Neural crest cell (in vitro differentiated cells): ENCODE data around the gene PTX3. TPM values are rescaled to one million over a fixed set of nuclear protein-coding genes. Genes with fewer than 3 reads are reported as not detected.

Experiments
- DNase-seq: peaks from one replicate; pipeline ENCODE4 v3.0.0; 2021; ENCODE audit warnings: low read depth, mixed read lengths, low spot score
- H3K27ac Mint-ChIP-seq: one replicate; pipeline ENCODE4 v1.8.0; 2021; ENCODE audit warnings: mild to moderate bottlenecking, mixed read lengths; ENCODE audit not compliant: unreplicated experiment
- H3K27me3 Mint-ChIP-seq: 2 replicates; pipeline ENCODE4 v1.8.0; 2021; ENCODE audit warnings: low read depth, mild to moderate bottlenecking, mixed read lengths
- H3K36me3 Mint-ChIP-seq: 2 replicates; pipeline ENCODE4 v1.8.0; 2021; ENCODE audit warnings: low read depth, mild to moderate bottlenecking, mixed read lengths
- H3K4me1 Mint-ChIP-seq: 2 replicates; pipeline ENCODE4 v1.8.0; 2021; ENCODE audit warnings: mixed read lengths
- H3K4me3 Mint-ChIP-seq: one replicate; pipeline ENCODE4 v1.8.0; 2021; ENCODE audit warnings: mild to moderate bottlenecking, mixed read lengths
- H3K9me3 Mint-ChIP-seq: 2 replicates; pipeline ENCODE4 v1.8.0; 2021; ENCODE audit warnings: mixed read lengths
- CTCF ChIP-seq: fragments of 200-600 bp; sonication (generic); conservative IDR thresholded peaks from 2 replicates; pipeline ENCODE4 v1.5.0; 2021; ENCODE audit warnings: antibody characterized with exemption, mild to moderate bottlenecking
- total RNA-seq: library from RNA; stranded (reverse); gene quantifications from 2 replicates; pipeline ENCODE4 v1.2.1, GENCODE V29; 2021

PTX3 gene
- total RNA-seq, 1 donor from 2014 or later, result 45.6 TPM

DNA sequence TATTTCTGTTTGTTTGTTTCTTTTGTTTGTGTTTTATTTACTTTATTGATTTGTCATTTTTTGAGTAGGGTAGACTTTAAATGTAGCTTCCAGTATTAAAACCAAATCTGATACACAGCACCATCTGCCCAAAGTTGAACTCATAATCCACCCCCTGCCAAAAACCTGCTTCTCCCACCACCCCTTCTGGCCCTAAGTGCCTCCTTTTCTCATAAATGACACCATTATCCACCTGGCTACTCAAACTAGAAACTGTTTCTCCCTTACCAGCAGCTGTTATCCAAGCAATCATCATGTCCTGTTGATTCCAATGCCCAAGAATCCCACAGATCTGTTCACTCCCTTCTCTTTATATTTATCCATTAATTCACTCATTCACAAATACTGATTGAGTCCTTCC lies 21.8 kb upstream of the PTX3 start:
- no peak for DNase-seq
- Mint-ChIP-seq H3K36me3 (peaks cover 3% of the 10 kb centered on the region), H3K4me3 (no peak overlapping the region), H3K27me3 (no peaks in the 10 kb centered on the region), H3K9me3 (peaks cover 2% of the 10 kb centered on the region), H3K27ac (no peak overlapping the region), H3K4me1 (peaks cover 4% of the 10 kb centered on the region)
- no peak for TF ChIP-seq CTCF

DNA sequence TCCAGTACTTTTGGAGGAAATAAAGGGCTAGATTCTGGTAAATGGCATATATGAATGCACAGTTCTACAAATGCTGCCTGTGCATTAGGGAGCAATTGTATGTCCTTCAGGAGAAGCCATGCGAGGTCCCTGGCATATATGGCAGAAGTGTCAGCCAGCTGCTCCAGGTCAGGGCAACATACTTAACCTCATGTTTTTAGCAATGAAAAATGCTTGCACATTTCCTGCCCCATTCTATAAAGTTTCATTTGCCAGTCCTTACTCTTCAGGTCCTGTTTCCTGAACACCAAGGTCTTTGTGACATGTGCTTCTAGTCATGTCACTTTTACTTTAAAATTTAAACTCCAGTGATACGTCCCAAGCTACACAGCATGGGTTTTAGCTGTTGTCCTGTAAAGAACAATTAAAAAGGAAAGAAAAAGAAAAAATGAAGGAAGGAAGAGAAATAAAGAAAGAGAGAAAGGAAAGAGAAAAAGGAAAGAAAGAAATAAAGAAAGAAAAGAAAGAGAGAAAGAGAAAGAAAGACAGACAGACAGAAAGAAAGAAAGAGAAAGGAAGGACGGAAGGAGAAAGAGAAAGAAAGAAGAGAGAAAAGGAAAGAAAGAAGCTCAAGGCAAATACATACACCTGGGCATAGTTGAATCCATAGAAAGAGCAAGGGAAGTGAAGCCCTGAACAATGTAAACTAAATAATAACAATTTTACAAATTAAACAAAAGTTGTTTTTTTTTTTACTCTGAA lies 20.1 kb upstream of the PTX3 start:
- H3K27ac Mint-ChIP-seq, result no peak overlapping the region
- no peak for DNase-seq
- H3K4me1 Mint-ChIP-seq, result peaks cover 4% of the 10 kb centered on the region
- H3K36me3 Mint-ChIP-seq, result peaks cover 3% of the 10 kb centered on the region
- H3K9me3 Mint-ChIP-seq, result peaks cover 2% of the 10 kb centered on the region
- H3K4me3 Mint-ChIP-seq, result no peak overlapping the region
- H3K27me3 Mint-ChIP-seq, result no peaks in the 10 kb centered on the region
- TF ChIP-seq CTCF, result no peak

DNA sequence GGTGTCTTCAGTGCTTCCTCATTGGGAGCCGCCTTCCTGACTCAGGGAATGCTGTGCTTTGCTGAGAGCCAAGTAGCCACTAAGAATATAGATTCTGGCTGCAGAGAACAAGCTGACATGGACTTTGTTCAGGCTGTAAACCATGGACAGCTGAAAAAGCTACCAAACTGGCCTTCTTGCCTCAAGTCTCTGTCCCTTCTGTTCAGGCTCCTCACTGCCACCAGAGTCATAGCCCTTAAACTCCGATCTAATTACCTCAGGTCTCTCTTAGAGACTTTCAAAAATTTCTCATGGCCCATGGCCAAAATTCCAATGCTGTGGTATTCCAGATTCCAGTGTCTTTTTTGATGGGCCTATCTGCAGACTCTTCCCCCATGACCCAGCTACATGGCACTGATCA lies 19.4 kb upstream of the PTX3 start:
- Mint-ChIP-seq H3K4me1 (peaks cover 4% of the 10 kb centered on the region), H3K27ac (no peak overlapping the region), H3K27me3 (no peaks in the 10 kb centered on the region), H3K9me3 (no peaks in the 10 kb centered on the region), H3K4me3 (no peak overlapping the region), H3K36me3 (no peaks in the 10 kb centered on the region)
- no peak for TF ChIP-seq CTCF
- DNase-seq, result no peak

DNA sequence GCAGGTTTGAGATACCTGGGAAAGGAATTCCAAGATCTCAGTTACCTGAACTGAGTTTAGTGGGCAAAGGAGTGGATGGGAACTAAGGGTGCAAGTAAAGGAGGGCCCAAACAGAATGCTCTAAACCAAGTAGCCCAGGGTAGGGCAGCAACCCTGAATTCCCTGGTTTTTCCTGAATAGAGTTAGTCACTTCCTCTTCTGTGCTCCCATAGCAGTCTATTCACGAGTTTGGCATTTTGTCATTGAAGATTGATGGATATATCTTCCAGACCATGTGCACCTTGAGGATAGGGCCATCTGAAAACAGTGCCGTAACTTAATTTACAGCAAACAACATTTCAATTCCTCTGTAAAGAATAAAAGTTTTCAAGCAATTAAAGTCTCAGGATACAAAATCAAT lies 18.5 kb upstream of the PTX3 start:
- H3K4me1 Mint-ChIP-seq, result peaks cover 4% of the 10 kb centered on the region
- H3K27me3 Mint-ChIP-seq, result no peaks in the 10 kb centered on the region
- peaks cover 3% of the 10 kb centered on the region for H3K9me3 Mint-ChIP-seq
- H3K4me3 Mint-ChIP-seq, result no peak overlapping the region
- DNase-seq, result no peak
- TF ChIP-seq CTCF, result no peak
- no peak overlapping the region for H3K27ac Mint-ChIP-seq
- no peaks in the 10 kb centered on the region for H3K36me3 Mint-ChIP-seq

GRCh38 chr3:157420606-157421130 lies 16.0 kb upstream of the PTX3 start:
- Mint-ChIP-seq H3K27ac (no peak overlapping the region), H3K27me3 (no peaks in the 10 kb centered on the region), H3K4me1 (peaks cover 4% of the 10 kb centered on the region), H3K9me3 (peaks cover 9% of the 10 kb centered on the region), H3K36me3 (peaks cover 8% of the 10 kb centered on the region), H3K4me3 (no peak overlapping the region)
- no peak for TF ChIP-seq CTCF
- DNase-seq, result no peak
